Measurements from ENCODE around the gene LCE1F. TPM values are rescaled to one million over a fixed set of nuclear protein-coding genes. Genes with fewer than 3 reads are reported as not detected.

Gene LCE1F
- total and polyA plus RNA-seq, 2 donors from 2014 or later = not detected

Other genes with a start within 250 kb of the LCE1F start
- gene LCE3E, start 208.4 kb upstream of the LCE1F start, total RNA-seq = not detected
- not detected for gene LCE3E, start 208.4 kb upstream of the LCE1F start, polyA plus RNA-seq (ENCODE audit: insufficient read depth, low read depth, low replicate concordance)
- not detected for gene LCE3D, start 194.6 kb upstream of the LCE1F start, total RNA-seq
- gene LCE3D, start 194.6 kb upstream of the LCE1F start, polyA plus RNA-seq (ENCODE audit: insufficient read depth, low read depth, low replicate concordance) = not detected
- gene LCE3C, start 174.9 kb upstream of the LCE1F start, total RNA-seq = not detected
- not detected for gene LCE3C, start 174.9 kb upstream of the LCE1F start, polyA plus RNA-seq (ENCODE audit: insufficient read depth, low read depth, low replicate concordance)
- not detected for gene LCE3B, start 161.3 kb upstream of the LCE1F start, total RNA-seq
- gene LCE3B, start 161.3 kb upstream of the LCE1F start, polyA plus RNA-seq (ENCODE audit: insufficient read depth, low read depth, low replicate concordance) = not detected
- not detected for gene LCE3A, start 152.0 kb upstream of the LCE1F start, total RNA-seq
- gene LCE3A, start 152.0 kb upstream of the LCE1F start, polyA plus RNA-seq (ENCODE audit: insufficient read depth, low read depth, low replicate concordance) = not detected
- not detected for gene LCE2D, start 111.8 kb upstream of the LCE1F start, total RNA-seq
- gene LCE2D, start 111.8 kb upstream of the LCE1F start, polyA plus RNA-seq (ENCODE audit: insufficient read depth, low read depth, low replicate concordance) = not detected
- not detected for gene LCE2C, start 99.9 kb upstream of the LCE1F start, total RNA-seq
- gene LCE2C, start 99.9 kb upstream of the LCE1F start, polyA plus RNA-seq (ENCODE audit: insufficient read depth, low read depth, low replicate concordance) = not detected
- gene LCE2B, start 89.0 kb upstream of the LCE1F start, total RNA-seq = not detected
- gene LCE2B, start 89.0 kb upstream of the LCE1F start, polyA plus RNA-seq (ENCODE audit: insufficient read depth, low read depth, low replicate concordance) = not detected
- gene LCE2A, start 76.8 kb upstream of the LCE1F start, total RNA-seq = not detected
- gene LCE2A, start 76.8 kb upstream of the LCE1F start, polyA plus RNA-seq (ENCODE audit: insufficient read depth, low read depth, low replicate concordance) = not detected
- not detected for gene LCE4A, start 67.0 kb upstream of the LCE1F start, total RNA-seq
- not detected for gene LCE4A, start 67.0 kb upstream of the LCE1F start, polyA plus RNA-seq (ENCODE audit: insufficient read depth, low read depth, low replicate concordance)
- gene KPRP, start 17.1 kb upstream of the LCE1F start, total RNA-seq = not detected
- not detected for gene KPRP, start 17.1 kb upstream of the LCE1F start, polyA plus RNA-seq (ENCODE audit: insufficient read depth, low read depth, low replicate concordance)
- not detected for gene LCE1E, start 11.1 kb downstream of the LCE1F start, total RNA-seq
- not detected for gene LCE1E, start 11.1 kb downstream of the LCE1F start, polyA plus RNA-seq (ENCODE audit: insufficient read depth, low read depth, low replicate concordance)
- gene LCE1D, start 21.6 kb downstream of the LCE1F start, total RNA-seq = not detected
- gene LCE1D, start 21.6 kb downstream of the LCE1F start, polyA plus RNA-seq (ENCODE audit: insufficient read depth, low read depth, low replicate concordance) = not detected
- gene LCE1C, start 31.5 kb downstream of the LCE1F start, total RNA-seq = not detected
- not detected for gene LCE1C, start 31.5 kb downstream of the LCE1F start, polyA plus RNA-seq (ENCODE audit: insufficient read depth, low read depth, low replicate concordance)
- gene LCE1B, start 36.8 kb downstream of the LCE1F start, total RNA-seq = not detected
- gene LCE1B, start 36.8 kb downstream of the LCE1F start, polyA plus RNA-seq (ENCODE audit: insufficient read depth, low read depth, low replicate concordance) = not detected
- gene LCE1A, start 52.3 kb downstream of the LCE1F start, total RNA-seq = not detected
- not detected for gene LCE1A, start 52.3 kb downstream of the LCE1F start, polyA plus RNA-seq (ENCODE audit: insufficient read depth, low read depth, low replicate concordance)
- gene LCE6A, start 67.7 kb downstream of the LCE1F start, total RNA-seq = not detected
- gene LCE6A, start 67.7 kb downstream of the LCE1F start, polyA plus RNA-seq (ENCODE audit: insufficient read depth, low read depth, low replicate concordance) = not detected
- gene LCE7A, start 84.9 kb downstream of the LCE1F start, total RNA-seq = not detected
- gene LCE7A, start 84.9 kb downstream of the LCE1F start, polyA plus RNA-seq (ENCODE audit: insufficient read depth, low read depth, low replicate concordance) = not detected
- not detected for gene SMCP, start 103.2 kb downstream of the LCE1F start, total RNA-seq
- gene SMCP, start 103.2 kb downstream of the LCE1F start, polyA plus RNA-seq (ENCODE audit: insufficient read depth, low read depth, low replicate concordance) = not detected
- gene IVL, start 133.4 kb downstream of the LCE1F start, total RNA-seq = not detected
- not detected for gene IVL, start 133.4 kb downstream of the LCE1F start, polyA plus RNA-seq (ENCODE audit: insufficient read depth, low read depth, low replicate concordance)
- gene SPRR5, start 172.1 kb downstream of the LCE1F start, total RNA-seq = not detected
- gene SPRR5, start 172.1 kb downstream of the LCE1F start, polyA plus RNA-seq (ENCODE audit: insufficient read depth, low read depth, low replicate concordance) = not detected
- not detected for gene SPRR4, start 195.5 kb downstream of the LCE1F start, total RNA-seq
- gene SPRR4, start 195.5 kb downstream of the LCE1F start, polyA plus RNA-seq (ENCODE audit: insufficient read depth, low read depth, low replicate concordance) = not detected
- not detected for gene SPRR1A, start 208.9 kb downstream of the LCE1F start, total RNA-seq
- not detected for gene SPRR1A, start 208.9 kb downstream of the LCE1F start, polyA plus RNA-seq (ENCODE audit: insufficient read depth, low read depth, low replicate concordance)
- gene SPRR3, start 226.6 kb downstream of the LCE1F start, total RNA-seq = not detected
- not detected for gene SPRR3, start 226.6 kb downstream of the LCE1F start, polyA plus RNA-seq (ENCODE audit: insufficient read depth, low read depth, low replicate concordance)

Data from kidney (tissue), 2 donors.